GM12872 (cell line): ENCODE results near the gene FZD10.

Experiments
- CTCF ChIP-seq: IDR thresholded peaks from 3 replicates; pipeline ENCODE4 v1.5.1; 2011; ENCODE audit warnings: low read depth, mild to moderate bottlenecking, low read length, moderate library complexity; ENCODE audit not compliant: insufficient read depth

FZD10 gene

DNA sequence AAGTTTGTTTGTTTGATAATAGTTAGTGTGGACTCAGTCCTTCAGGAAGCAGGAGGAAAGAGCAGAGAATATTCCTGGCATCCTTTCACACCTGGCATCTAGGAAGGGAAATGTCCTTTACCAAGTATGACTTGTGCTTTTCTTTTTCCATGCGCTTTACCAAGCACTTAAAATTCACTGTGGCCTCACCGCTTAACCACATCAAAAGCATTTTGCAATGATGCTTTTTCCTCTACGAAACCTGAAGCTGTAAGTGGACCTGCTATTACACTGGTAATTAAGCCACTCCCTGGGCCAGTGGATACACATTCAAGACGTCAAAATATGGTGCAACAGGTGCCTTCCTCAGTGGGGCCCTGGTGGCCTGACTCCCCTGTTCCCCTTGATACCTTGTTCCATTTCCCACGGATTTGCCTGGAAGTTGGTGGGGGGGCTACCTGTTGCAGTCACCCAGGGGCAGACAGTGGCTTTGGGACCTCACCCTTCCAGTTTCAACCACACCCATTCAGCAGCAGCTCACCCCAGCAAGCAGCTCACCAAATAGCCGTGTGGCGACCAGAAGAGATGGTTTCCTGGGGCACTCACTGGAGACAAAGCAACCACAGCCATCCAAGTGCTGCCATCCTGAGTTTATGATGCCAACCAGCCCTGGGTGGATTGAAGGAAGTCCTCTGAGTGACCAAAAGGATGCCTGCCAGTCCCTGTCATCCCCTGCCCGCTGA, 14.2 kb upstream of the FZD10 start:
- TF ChIP-seq CTCF = no peak

DNA sequence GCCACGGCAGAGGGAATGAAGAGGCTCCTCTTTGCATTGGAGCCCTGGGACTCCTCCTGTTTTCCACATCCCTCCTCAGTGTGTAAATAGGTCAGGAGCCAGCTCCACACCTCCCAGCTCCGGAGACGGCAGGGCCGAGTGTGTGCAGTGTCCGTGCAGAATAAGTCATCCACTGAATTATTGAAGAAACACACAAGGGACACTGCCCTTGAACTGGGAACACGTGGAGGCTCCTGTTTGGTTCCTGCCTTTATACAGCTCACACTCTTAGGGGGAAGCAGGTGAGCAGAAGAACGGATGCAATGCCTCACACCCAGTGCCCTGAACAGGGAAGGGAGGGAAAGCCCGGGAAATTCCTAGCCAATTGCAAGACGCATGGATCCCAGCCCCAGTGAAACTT, 10.4 kb upstream of the FZD10 start:
- no peak for TF ChIP-seq CTCF

DNA sequence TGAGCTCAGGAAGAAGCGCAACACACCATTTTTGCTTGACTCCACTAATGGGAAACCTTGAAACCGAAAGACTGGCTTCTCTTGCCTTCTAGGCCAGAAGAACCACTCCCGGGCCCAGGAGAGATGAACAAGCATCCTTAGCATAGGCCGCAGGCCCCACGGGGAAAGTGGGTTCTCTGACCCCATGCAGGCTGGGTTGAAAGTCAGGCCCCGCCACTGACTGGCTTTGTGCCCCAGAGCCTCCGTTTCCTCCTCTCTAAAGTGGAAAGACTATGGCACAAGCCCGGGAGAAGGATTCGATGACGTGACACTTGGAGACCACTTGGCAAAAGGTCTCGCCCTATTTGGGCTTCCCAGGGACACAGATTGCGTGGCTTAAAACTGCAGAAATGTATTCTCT, 9.9 kb upstream of the FZD10 start:
- no peak for TF ChIP-seq CTCF

- no peak for TF ChIP-seq CTCF
Measured at GRCh38 chr12:130153803-130154202, 8.5 kb upstream of the FZD10 start.

- TF ChIP-seq CTCF = no peak
Measured at GRCh38 chr12:130154276-130155070, 7.8 kb upstream of the FZD10 start.

- no peak for TF ChIP-seq CTCF
Measured at GRCh38 chr12:130155416-130156073, 6.7 kb upstream of the FZD10 start.

DNA sequence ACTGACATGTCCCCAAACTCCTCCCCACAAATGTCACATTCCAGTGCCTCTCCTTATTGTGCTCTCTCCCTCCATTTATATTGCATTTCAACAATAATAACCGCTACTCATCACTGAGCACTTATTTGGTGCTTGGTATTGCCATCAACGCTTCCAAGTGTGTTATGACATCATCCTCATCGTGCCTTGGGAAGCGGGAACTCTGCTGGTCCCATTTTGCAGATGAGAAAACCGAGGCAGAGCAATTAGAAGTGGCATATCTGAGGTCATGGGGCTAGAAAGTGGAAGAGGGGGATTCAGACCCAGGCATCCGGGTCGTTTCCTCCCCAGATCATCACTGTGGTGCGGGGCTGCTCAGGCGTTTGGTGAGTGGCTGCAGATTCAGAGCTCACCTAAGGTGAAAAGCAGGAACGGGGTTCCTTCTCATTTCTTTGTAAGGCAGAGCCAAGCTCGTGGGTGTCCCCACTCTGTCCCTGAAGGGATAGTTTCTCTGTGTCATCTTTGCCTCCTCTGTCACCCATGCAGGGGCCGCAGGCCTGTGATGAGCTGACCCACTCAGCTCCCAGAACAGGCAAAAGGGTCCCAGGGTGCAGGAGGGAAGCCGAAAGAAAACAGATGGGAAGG, 5.5 kb upstream of the FZD10 start:
- TF ChIP-seq CTCF = no peak
